HG03159 (cell line): Measurements from ENCODE around the gene HOXD11.

Experiments used
- ATAC-seq: cut with Tn5 transposase; IDR thresholded peaks from one replicate; pipeline ENCODE4 v1.9.1; 2021; ENCODE audit warnings: mild to moderate bottlenecking, moderate library complexity; ENCODE audit not compliant: unreplicated experiment

HOXD11 gene

DNA sequence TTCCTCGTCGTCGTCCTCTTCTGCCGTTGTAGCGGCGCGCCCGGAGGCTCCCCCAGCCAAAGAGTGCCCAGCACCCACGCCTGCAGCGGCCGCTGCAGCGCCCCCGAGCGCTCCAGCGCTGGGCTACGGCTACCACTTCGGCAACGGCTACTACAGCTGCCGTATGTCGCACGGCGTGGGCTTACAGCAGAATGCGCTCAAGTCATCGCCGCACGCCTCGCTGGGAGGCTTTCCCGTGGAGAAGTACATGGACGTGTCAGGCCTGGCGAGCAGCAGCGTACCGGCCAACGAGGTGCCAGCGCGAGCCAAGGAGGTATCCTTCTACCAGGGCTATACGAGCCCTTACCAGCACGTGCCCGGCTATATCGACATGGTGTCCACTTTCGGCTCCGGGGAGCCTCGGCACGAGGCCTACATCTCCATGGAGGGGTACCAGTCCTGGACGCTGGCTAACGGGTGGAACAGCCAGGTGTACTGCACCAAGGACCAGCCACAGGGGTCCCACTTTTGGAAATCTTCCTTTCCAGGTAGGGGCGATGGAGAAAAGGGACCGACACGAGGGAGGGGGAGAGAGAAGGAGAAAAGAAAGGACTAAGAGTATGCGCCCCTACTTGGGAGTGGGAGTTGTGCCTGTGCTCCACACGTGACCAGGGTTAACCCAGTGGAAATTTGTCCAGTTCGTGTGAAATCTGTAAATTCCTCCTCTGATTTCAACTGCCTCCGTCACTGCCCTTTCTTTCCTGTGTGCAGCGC is 13.8 kb upstream of the HOXD11 start:
- ATAC-seq: no peak

DNA sequence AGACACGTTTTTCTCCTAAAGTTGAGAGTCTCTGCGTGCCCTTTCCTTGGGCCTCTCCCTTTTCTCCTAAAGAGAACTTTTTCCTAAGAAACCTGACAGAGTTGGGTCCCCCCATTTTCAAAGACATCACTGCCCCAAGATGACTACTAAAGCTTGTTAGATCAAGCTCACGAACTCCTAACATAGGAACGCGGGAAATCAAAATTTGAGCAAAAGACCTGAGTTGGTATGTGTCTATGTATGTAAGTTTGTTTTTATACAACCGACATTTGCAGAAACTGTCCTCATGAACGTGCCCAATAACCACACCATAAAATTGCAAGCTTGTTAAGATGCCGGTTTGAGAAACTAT is 13.2 kb upstream of the HOXD11 start:
- no peak for ATAC-seq

- no peak for ATAC-seq
Observed at GRCh38 chr2:176094349-176094748, 12.7 kb upstream of the HOXD11 start.

DNA sequence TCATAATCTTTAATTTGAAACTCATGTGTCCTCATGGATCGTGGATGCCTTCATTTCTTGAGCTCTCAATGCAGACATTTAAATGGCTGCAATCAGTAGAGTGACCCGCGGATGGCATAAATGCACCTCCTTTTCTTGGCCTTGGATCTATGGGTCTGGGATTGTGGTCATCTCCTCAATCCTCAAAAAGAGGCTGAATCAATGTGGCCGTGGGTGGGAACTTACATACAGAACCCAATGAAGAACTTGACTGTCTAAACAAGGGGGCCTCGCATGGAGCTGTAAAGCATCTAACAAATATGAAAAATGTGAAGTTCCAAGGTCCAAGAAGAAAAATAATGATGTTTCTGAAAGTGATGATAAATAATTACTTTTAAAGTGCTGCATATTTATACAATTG is 11.7 kb upstream of the HOXD11 start:
- ATAC-seq: no peak

- no peak for ATAC-seq
Observed at GRCh38 chr2:176096243-176096985, 10.7 kb upstream of the HOXD11 start.

DNA sequence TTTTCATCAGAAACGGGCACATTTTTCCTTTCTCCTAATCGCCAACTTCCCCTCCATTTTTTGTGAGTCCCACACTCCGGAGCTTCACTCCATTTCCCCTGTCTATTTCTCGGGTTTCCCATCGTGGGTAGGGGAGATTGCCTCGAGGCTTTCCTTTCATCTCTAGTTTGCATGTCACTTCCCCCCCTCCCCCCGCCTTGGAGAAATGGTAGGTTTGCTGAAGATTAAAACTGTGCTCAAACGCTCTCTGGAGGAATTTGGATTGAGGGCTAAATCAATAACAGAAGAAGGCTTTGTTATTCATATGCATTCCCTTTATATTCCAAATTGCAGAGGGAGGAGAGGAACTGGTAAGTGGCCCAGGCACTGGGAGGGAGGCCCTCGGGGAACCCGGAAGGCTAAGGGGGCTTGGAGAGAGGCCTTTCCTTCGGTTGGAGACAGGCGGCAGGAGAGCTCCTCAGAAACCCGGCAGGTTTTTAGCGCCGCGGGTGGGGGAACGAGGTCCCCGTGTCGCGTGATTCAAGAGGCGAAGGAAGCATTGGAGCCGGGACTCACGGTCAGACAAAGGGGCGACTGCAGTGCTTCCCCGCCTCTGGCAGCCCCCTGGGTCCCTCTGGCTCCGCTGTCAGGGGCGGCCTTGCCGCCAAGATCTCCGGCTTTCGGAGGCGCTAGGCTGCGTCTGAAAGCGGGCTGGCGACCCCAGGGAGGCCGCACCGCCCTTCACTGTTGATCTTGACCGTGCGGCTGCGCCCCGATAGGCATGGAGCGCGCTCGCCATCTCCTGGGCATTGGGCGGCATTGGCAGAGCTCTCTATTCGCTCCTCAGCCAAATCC is 9.9 kb upstream of the HOXD11 start:
- peak; percentile 82 for ATAC-seq

GRCh38 chr2:176097820-176098365 is 9.2 kb upstream of the HOXD11 start:
- ATAC-seq: no peak

GRCh38 chr2:176098366-176099158 is 8.5 kb upstream of the HOXD11 start:
- no peak for ATAC-seq

GRCh38 chr2:176099159-176099727 is 7.8 kb upstream of the HOXD11 start:
- no peak for ATAC-seq

DNA sequence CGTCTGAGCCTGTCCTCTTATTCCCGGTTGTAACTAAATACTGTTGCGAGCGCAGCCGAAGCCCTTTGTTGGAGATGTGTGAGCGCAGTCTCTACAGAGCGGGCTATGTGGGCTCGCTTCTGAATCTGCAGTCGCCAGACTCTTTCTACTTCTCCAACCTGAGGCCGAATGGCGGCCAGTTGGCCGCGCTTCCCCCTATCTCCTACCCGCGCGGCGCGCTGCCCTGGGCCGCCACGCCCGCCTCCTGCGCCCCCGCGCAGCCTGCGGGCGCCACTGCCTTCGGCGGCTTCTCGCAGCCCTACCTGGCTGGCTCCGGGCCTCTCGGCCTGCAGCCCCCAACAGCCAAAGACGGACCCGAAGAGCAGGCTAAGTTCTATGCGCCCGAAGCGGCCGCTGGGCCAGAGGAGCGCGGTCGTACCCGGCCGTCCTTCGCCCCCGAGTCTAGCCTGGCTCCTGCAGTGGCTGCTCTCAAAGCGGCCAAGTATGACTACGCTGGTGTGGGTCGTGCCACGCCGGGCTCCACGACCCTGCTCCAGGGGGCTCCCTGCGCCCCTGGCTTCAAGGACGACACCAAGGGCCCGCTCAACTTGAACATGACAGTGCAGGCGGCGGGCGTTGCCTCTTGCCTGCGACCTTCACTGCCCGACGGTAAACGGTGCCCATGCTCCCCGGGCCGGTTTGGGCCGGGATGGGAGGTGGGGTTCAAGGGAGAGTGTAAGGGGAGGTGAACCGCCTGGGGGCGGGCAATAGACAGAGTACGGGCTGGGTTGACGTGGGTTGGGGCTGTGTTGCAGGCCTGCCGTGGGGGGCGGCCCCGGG is 7.1 kb upstream of the HOXD11 start, which contains the start of gene HOXD12:
HOXD12 (plus strand) TSS at position 68 of the 819 bp plus-strand sequence; CDS start at position 75, 7 bp downstream.
- ATAC-seq: no peak

DNA sequence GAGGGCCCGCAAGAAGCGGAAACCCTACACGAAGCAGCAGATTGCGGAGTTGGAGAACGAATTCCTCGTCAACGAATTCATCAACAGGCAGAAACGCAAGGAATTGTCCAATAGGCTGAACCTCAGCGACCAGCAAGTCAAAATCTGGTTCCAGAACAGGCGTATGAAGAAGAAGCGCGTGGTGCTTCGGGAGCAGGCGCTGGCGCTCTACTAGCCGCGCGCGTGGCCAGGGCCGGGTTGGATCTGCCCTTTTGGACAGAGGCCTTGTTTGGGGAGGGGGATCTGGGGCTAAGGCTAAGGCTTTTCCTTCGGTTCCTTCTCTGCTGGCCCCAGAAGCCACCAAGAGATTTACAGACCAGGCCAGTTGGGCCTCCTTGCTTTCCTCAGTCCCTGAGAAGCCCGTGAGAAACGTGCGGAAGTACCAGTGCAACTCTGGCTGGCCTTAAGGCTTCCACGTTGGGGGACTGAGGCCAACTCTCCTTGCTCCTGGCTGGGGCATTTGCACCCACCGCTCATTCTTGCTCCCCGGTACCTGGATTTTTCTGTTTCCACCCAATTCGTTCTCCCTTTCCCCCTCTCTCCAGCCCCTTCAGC is 6.4 kb upstream of the HOXD11 start:
- no peak for ATAC-seq

- ATAC-seq: no peak
Observed at GRCh38 chr2:176101216-176101830, 5.8 kb upstream of the HOXD11 start.

DNA sequence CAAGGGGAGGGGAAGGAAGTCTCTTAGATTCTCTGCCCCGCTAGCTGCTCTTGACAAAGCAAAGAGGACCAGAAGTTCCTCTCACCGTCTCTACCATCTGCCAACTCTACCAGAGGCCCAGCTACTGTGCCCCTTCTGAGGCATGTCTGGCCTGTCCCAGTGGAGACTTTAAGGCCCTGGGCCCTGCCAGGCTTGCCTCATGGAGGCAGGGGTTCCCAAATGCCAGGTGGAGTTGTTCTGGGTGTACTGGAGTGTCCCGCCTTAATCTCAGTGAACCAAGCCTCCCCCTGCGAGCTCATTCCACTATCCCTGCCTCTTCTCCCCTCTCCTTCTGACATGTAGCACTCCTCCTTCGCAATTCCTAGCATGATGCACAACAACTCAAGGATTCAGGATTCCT is 5.2 kb upstream of the HOXD11 start:
- no peak for ATAC-seq

DNA sequence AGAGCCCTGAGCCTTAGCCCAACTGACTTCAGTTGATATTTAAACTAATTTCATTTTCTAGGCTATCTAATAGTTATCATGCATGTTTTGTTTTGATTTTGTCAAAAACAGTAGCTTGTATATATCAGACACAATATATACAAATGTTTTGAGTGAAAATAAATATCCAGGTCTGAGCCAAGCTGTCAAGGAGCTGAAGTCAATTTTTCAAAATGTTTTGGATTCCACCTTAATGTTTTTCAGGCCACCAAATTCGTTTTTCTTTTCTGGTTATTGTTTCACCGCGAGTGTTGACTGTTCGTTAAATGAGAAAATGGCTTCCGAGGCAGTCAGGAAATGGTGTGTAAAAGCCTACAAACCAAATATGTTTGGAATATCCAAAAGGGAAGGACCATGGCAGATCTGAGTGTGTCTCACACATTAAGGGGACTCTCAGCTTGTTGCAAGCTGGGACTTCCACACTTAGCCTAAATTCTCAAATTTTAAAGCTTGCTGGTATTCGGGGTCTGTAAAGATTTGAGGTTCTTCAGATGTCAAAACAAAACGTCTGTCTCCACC is 4.7 kb upstream of the HOXD11 start:
- ATAC-seq: no peak

DNA sequence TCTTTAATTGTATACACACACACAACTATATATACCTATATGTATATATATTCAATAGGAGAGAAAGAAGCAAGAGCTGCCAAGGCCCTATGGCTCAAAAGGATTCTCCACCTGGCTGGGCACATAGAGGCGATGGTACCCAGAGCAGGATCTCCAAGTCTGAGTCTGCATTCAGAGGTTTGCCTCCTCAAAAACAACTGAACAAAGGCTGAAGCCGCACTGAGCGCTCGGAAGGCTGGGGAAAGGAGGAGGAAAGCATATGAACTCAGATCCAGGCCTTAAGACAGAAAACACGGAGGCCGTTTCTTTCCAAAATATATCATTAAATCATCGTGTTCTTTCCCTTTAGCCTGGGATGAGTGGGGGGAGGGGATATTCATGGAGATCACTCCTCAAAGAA is 3.9 kb upstream of the HOXD11 start:
- ATAC-seq: no peak

GRCh38 chr2:176103742-176104315 is 3.3 kb upstream of the HOXD11 start:
- ATAC-seq: no peak

- no peak for ATAC-seq
Observed at GRCh38 chr2:176104316-176105077, 2.6 kb upstream of the HOXD11 start.
